H1 (cell line): ENCODE measurements around the gene SLC1A4. TPM values are rescaled to one million over a fixed set of nuclear protein-coding genes. Genes with fewer than 3 reads are reported as not detected.

Experiments used
- CTCF ChIA-PET: fragments of 300-600 bp; sonication (Branson Sonifier 250); formaldehyde crosslinking; loops from one replicate; lab custom pipeline; 2021; ENCODE audit not compliant: partially characterized antibody; lab: Charles Lee
- POLR2A ChIA-PET: fragments of 300-600 bp; sonication (Branson Sonifier 250); formaldehyde crosslinking; loops from one replicate; lab custom pipeline; 2021; ENCODE audit warnings: inconsistent platforms; ENCODE audit not compliant: partially characterized antibody; lab: Charles Lee
- DNase-seq, 2 experiments: peaks; one replicate each; pipeline versions ENCODE4 v3.0.0 to v3.0.0-alpha.2; 2010 to 2022; ENCODE audit warnings: low spot score in 2 of 2, low read depth in 1 of 2, mixed read lengths in 1 of 2
- FAIRE-seq: peaks from 2 replicates; lab custom pipeline; 2011; peaks lifted over from hg19 to GRCh38; lab: Jason Lieb, UNC
- H2AFZ ChIP-seq: 2 replicates; pipeline ENCODE4 v1.8.1; 2012; ENCODE audit warnings: low read length, inconsistent platforms
- H2AK5ac ChIP-seq: 2 replicates; pipeline ENCODE4 v1.6.1; 2013; ENCODE audit warnings: low read depth, low read length
- H2BK120ac ChIP-seq: replicated peaks from 2 replicates; pipeline ENCODE3; 2013; ENCODE audit warnings: low read depth, low read length, inconsistent platforms
- H2BK12ac ChIP-seq: 2 replicates; pipeline ENCODE4 v1.6.1; 2013; ENCODE audit warnings: low read depth, low read length
- H2BK15ac ChIP-seq: 2 replicates; pipeline ENCODE4 v1.6.1; 2013; ENCODE audit warnings: low read length
- H2BK20ac ChIP-seq: 2 replicates; pipeline ENCODE4 v1.6.1; 2013; ENCODE audit warnings: low read length
- H2BK5ac ChIP-seq: 2 replicates; pipeline ENCODE4 v1.6.1; 2013; ENCODE audit warnings: low read depth, low read length
- H3K14ac ChIP-seq: 2 replicates; pipeline ENCODE4 v1.6.1; 2013; ENCODE audit warnings: inconsistent platforms; ENCODE audit not compliant: insufficient read length
- H3K18ac ChIP-seq: 2 replicates; pipeline ENCODE4 v1.6.1; 2013; ENCODE audit warnings: low read length; ENCODE audit errors: extremely low read depth
- H3K23ac ChIP-seq: 2 replicates; pipeline ENCODE4 v1.6.1; 2013; ENCODE audit warnings: inconsistent platforms; ENCODE audit not compliant: insufficient read length
- H3K23me2 ChIP-seq: 2 replicates; pipeline ENCODE4 v1.6.1; 2013; ENCODE audit warnings: low read depth, low read length
- H3K27ac ChIP-seq: 2 replicates; pipeline ENCODE4 v1.6.1; 2011; ENCODE audit warnings: low read depth, low read length, inconsistent platforms
- H3K27me3 ChIP-seq, 4 experiments: replicated peaks in 1 of 4; 1 replicate in 1 of 4; 2 replicates in 3 of 4; pipeline versions ENCODE4 v1.6.1 to v1.8.1; 2011 to 2013; ENCODE audit warnings: low read length in 3 of 4, mild to moderate bottlenecking in 3 of 4, inconsistent platforms in 2 of 4, mixed read lengths in 2 of 4, moderate library complexity in 1 of 4; ENCODE audit not compliant: control insufficient read depth in 3 of 4, insufficient read depth in 3 of 4; ENCODE audit errors: extremely low read depth in 1 of 4
- H3K36me3 ChIP-seq, 4 experiments: 2 replicates each; pipeline versions ENCODE4 v1.6.1 to v1.8.1; 2011 to 2013; ENCODE audit warnings: mild to moderate bottlenecking in 4 of 4, low read length in 3 of 4, moderate library complexity in 2 of 4, control low read depth in 1 of 4, inconsistent platforms in 1 of 4; ENCODE audit not compliant: insufficient read depth in 4 of 4, control insufficient read depth in 2 of 4
- H3K4ac ChIP-seq: replicated peaks from 2 replicates; pipeline ENCODE3; 2013; ENCODE audit warnings: low read length, low read depth, mixed read lengths, inconsistent platforms; ENCODE audit not compliant: insufficient read length
- H3K4me1 ChIP-seq, 4 experiments: replicated peaks in 1 of 4; 1 replicate in 1 of 4; 2 replicates in 3 of 4; pipeline versions ENCODE4 v1.6.1 to v1.8.1; 2011 to 2013; ENCODE audit warnings: low read length in 3 of 4, inconsistent platforms in 2 of 4, mixed read lengths in 1 of 4; ENCODE audit not compliant: insufficient read depth in 4 of 4, control insufficient read depth in 3 of 4
- H3K4me2 ChIP-seq, 2 experiments: 2 replicates each; pipeline versions ENCODE4 v1.6.1 to v1.8.1; 2011 to 2013; ENCODE audit warnings: low read depth in 2 of 2, low read length in 2 of 2, control low read depth in 1 of 2, inconsistent platforms in 1 of 2, mild to moderate bottlenecking in 1 of 2; ENCODE audit not compliant: insufficient read depth in 1 of 2
- H3K4me3 ChIP-seq, 4 experiments: fragments of 200-600, 300-600 bp in 1 of 4; sonication (generic), shearing (Covaris generic), sonication (Bioruptor Twin) in 1 of 4; 2 replicates each; pipeline versions ENCODE4 v1.5.1 to v1.8.1; 2011 to 2016; ENCODE audit warnings: low read length in 4 of 4, low read depth in 3 of 4, control low read depth in 2 of 4, inconsistent platforms in 2 of 4, mild to moderate bottlenecking in 2 of 4, mixed read lengths in 1 of 4, moderate library complexity in 1 of 4; ENCODE audit not compliant: insufficient read depth in 2 of 4; ENCODE audit errors: extremely low read depth in 1 of 4
- H3K56ac ChIP-seq: replicated peaks from 2 replicates; pipeline ENCODE3; 2013; ENCODE audit warnings: low read depth, mild to moderate bottlenecking, mixed read lengths, low read length, inconsistent platforms; ENCODE audit not compliant: insufficient read length
- H3K79me1 ChIP-seq: 2 replicates; pipeline ENCODE4 v1.6.1; 2013; ENCODE audit warnings: low read depth, low read length, control low read depth
- H3K79me2 ChIP-seq, 2 experiments: 2 replicates each; pipeline versions ENCODE4 v1.6.1 to v1.8.1; 2012 to 2013; ENCODE audit warnings: low read length in 2 of 2, mild to moderate bottlenecking in 2 of 2, inconsistent platforms in 1 of 2; ENCODE audit not compliant: insufficient read depth in 2 of 2, control insufficient read depth in 1 of 2
- H3K9ac ChIP-seq, 4 experiments: replicated peaks in 1 of 4; 1 replicate in 1 of 4; 2 replicates in 3 of 4; pipeline versions ENCODE4 v1.6.1 to v1.8.1; 2011 to 2013; ENCODE audit warnings: low read depth in 3 of 4, low read length in 3 of 4, control low read depth in 2 of 4, mild to moderate bottlenecking in 2 of 4, moderate library complexity in 2 of 4, inconsistent platforms in 1 of 4; ENCODE audit errors: extremely low read depth in 1 of 4
- H3K9me3 ChIP-seq, 2 experiments: 2 replicates each; pipeline versions ENCODE4 v1.6.1 to v1.8.1; 2012 to 2013; ENCODE audit warnings: mild to moderate bottlenecking in 2 of 2, moderate library complexity in 2 of 2, control low read depth in 1 of 2, inconsistent platforms in 1 of 2, low read depth in 1 of 2, low read length in 1 of 2, mixed read lengths in 1 of 2; ENCODE audit not compliant: insufficient read depth in 2 of 2
- H4K20me1 ChIP-seq, 2 experiments: replicated peaks in 1 of 2; 2 replicates each; pipeline versions ENCODE3 to v1.8.1; 2011 to 2013; ENCODE audit warnings: inconsistent platforms in 2 of 2, low read length in 2 of 2, mild to moderate bottlenecking in 1 of 2; ENCODE audit not compliant: insufficient read depth in 2 of 2, control insufficient read depth in 1 of 2
- H4K5ac ChIP-seq: 2 replicates; pipeline ENCODE4 v1.6.1; 2013; ENCODE audit warnings: low read length, low read depth, mixed read lengths, inconsistent platforms; ENCODE audit not compliant: insufficient read length
- H4K8ac ChIP-seq: 2 replicates; pipeline ENCODE4 v1.8.0; 2013; ENCODE audit warnings: mild to moderate bottlenecking, moderate library complexity, low read length, inconsistent platforms; ENCODE audit not compliant: insufficient read depth; ENCODE audit errors: extremely low read depth
- H4K91ac ChIP-seq: replicated peaks from 2 replicates; pipeline ENCODE3; 2013; ENCODE audit warnings: low read length, mixed read lengths, inconsistent platforms; ENCODE audit not compliant: insufficient read length
- POU5F1 ChIP-seq: IDR thresholded peaks from 2 replicates; pipeline ENCODE4 v1.6.1; 2011; ENCODE audit warnings: low read depth, mild to moderate bottlenecking, low read length, moderate library complexity
- WGBS, 2 experiments: shearing (Covaris generic) in 1 of 2; methylation state at CpG; one replicate each; pipeline versions ENCODE4 v1.1.6 to v1.1.7; 2013 to 2015; ENCODE audit warnings: low lambda C conversion rate in 2 of 2, mixed read lengths in 2 of 2, inconsistent platforms in 1 of 2, low coverage in 1 of 2, missing lambda C conversion rate in 1 of 2; ENCODE audit not compliant: insufficient replicate concordance in 2 of 2, insufficient coverage in 1 of 2, insufficient read length in 1 of 2; ENCODE audit errors: extremely low coverage in 1 of 2, missing lambda C conversion rate in 1 of 2; 5-methylcytosine and 5-hydroxymethylcytosine counted together
- polyA plus RNA-seq, 7 experiments: library from polyadenylated mRNA; depleted of rRNA in 3 of 7; stranded (reverse) in 5 of 7; unstranded in 2 of 7; fragments of >200 nt in 5 of 7; fragments of 200-250 nt in 2 of 7; gene quantifications; 1 replicate in 5 of 7; 2 replicates in 1 of 7; 4 replicates in 1 of 7; pipeline versions ENCODE4 v1.2.1 to v1.2.3, GENCODE V29; 2011 to 2013; ENCODE audit warnings: missing spikeins in 2 of 7, mixed read lengths in 2 of 7
- total RNA-seq: library from RNA; stranded (reverse); fragmentation: NEBNext Ultra II Directional; extraction: Animal tissue kit (Norgen Biotek cat#: 25700); gene quantifications from 2 replicates; pipeline ENCODE4 v1.2.1, GENCODE V29; 2021

The SLC1A4 gene
- total and polyA plus RNA-seq, 2 of the 8 experiments (the other 6 are each of a cell fraction or from before 2014, with no cell fraction given) = 0.44 to 0.86 TPM

- Histone ChIP-seq H3K56ac (no peak overlapping the region), H3K4me1 (peaks cover 4 to 13% (median 7%) of the 10 kb centered on the region in 4 experiments; a peak in 6 of 7 replicates), H3K79me1 (no peaks in the 10 kb centered on the region; the same call in 1 of the 2 replicates), H3K4me3 (no peak overlapping the region), H2AK5ac (no peak overlapping the region), H2BK20ac (no peak overlapping the region), H4K20me1 (no peaks in the 10 kb centered on the region), H2BK5ac (no peak overlapping the region), H4K5ac (no peak overlapping the region), H3K79me2 (no peaks in the 10 kb centered on the region), H3K9me3 (peaks cover 6% of the 10 kb centered on the region in 2 experiments), H4K8ac (no peak overlapping the region), H3K27me3 (no peaks in the 10 kb centered on the region), H3K23ac (no peak overlapping the region), H3K27ac (no peak overlapping the region), H2AFZ (no peak overlapping the region), H3K4me2 (no peak overlapping the region), H4K91ac (no peak overlapping the region), H3K4ac (no peak overlapping the region), H3K9ac (no peak overlapping the region), H3K36me3 (peaks cover 0 to 30% (median 5%) of the 10 kb centered on the region in 4 experiments; a peak in 6 of 8 replicates), H2BK120ac (no peak overlapping the region), H2BK12ac (no peak overlapping the region), H2BK15ac (no peak overlapping the region), H3K14ac (no peak overlapping the region), H3K18ac (no peak overlapping the region), H3K23me2 (no peaks in the 10 kb centered on the region)
- ChIA-PET POLR2A (interaction anchor here (1.4 to 9.5 kb wide), 2 partner anchors 14 to 25 kb away, joined by 5 to 84 read pairs; partner anchors contain the start of gene CEP68), CTCF (interaction anchor here (0.8 to 3.6 kb wide), 11 partner anchors 9 to 127 kb away, joined by 3 to 38 read pairs (median 4); no protein-coding TSS in a partner anchor)
- DNase-seq = no peak
- 81% methylated on average over 2 of the region's 2 CpGs; no CpG with 5 or more reads in 1 of the 2 experiments for WGBS, 2 experiments
- no peak for FAIRE-seq
- no peak for TF ChIP-seq POU5F1
Observed at GRCh38 chr2:65043001-65043400, 53.8 kb downstream of the SLC1A4 start.
